ENCODE data around the gene ARFRP1. TPM values are rescaled to one million over a fixed set of nuclear protein-coding genes. Genes with fewer than 3 reads are reported as not detected.
A peak's percentile ranks its signal among the peaks of the same experiment; 100 is the strongest.

ARFRP1 gene
- total and polyA plus RNA-seq, 2 of the 13 experiments (the other 11 are each of a cell fraction or from before 2014, with no cell fraction given) = 32.0 to 51.1 TPM

DNA sequence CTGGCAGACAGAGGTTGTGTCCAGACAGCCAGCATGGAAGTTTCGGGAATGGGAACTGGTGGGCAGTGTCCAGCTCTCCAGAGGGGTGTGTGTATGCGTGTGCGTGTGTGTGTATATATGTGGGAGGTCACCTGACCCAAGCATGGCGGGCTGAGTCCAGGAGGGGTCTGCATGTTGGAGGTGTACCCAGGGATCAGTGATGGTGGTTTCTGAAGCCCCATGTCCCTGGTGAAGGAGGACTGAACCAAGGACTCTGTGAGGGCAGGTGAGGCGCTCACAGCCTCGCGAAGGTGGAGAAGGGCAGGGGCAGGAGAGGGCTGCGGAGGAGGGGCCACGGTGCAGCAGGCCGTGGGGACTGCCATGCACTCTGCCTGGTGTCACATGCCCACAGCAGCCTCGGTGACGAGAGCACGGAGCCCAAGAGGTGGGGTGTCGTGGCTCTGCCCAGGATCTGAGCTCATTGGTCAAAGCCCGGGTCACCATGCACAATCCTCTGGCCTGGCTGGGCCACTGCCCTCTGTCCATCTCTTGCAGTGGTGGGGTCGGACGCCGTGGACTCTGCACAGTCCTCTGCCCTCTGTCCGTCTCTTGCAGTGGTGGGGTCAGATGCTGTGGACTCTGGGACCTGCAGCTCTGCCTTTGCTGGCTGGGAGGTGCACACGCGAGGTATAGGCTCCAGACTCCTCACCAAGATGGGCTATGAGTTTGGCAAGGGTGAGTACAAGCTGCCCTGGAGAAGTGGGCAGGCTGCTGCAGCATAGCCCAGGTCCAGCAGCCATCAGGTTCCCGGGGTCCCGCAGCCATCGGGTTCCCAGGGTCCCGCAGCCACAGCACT lies 26.6 kb upstream of the ARFRP1 start (continued):
- 0 out of 2 replicates have a peak, but pooled peaks have one; percentile 35 for TF ChIP-seq FUBP1 (CRISPR knock-in tag; IDR thresholded peaks at IDR 0.05; ENCODE audit: borderline replicate concordance)
- TF ChIP-seq RBM22 (optimal IDR thresholded peaks at IDR 0.05; ENCODE audit: low read length) = peak; percentile 63
- peak; percentile 42; the same call in 1 of the 2 replicates for TF ChIP-seq SAP130 (CRISPR knock-in tag; IDR thresholded peaks at IDR 0.05; ENCODE audit: low read depth)
- no peak for TF ChIP-seq ZFP1 (CRISPR knock-in tag; IDR thresholded peaks at IDR 0.05)
- TF ChIP-seq KLF13 (CRISPR knock-in tag; IDR thresholded peaks at IDR 0.05) = no peak
- TF ChIP-seq E2F1 (CRISPR knock-in tag; IDR thresholded peaks at IDR 0.05) = no peak
- no peak for TF ChIP-seq ZSCAN12 (CRISPR knock-in tag; IDR thresholded peaks at IDR 0.05)
- TF ChIP-seq NCOR1 (IDR thresholded peaks at IDR 0.05; ENCODE audit: borderline replicate concordance, low read length) = peak; percentile 89
- TF ChIP-seq TMF1 (CRISPR knock-in tag; IDR thresholded peaks at IDR 0.05; ENCODE audit: low read depth) = peak; percentile 75; the same call in 1 of the 2 replicates
- no peak for TF ChIP-seq YEATS4 (CRISPR knock-in tag; IDR thresholded peaks at IDR 0.05; ENCODE audit: borderline replicate concordance)
- TF ChIP-seq, protein P1, sequence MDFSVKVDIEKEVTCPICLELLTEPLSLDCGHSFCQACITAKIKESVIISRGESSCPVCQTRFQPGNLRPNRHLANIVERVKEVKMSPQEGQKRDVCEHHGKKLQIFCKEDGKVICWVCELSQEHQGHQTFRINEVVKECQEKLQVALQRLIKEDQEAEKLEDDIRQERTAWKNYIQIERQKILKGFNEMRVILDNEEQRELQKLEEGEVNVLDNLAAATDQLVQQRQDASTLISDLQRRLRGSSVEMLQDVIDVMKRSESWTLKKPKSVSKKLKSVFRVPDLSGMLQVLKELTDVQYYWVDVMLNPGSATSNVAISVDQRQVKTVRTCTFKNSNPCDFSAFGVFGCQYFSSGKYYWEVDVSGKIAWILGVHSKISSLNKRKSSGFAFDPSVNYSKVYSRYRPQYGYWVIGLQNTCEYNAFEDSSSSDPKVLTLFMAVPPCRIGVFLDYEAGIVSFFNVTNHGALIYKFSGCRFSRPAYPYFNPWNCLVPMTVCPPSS (IDR thresholded peaks at IDR 0.05) = no peak
- no peak for TF ChIP-seq ATF7 (IDR thresholded peaks at IDR 0.05)
- 0 out of 2 replicates have a peak, but pooled peaks have one; percentile 27 for TF ChIP-seq ATF7 (CRISPR knock-in tag; IDR thresholded peaks at IDR 0.05)
- TF ChIP-seq ZNF407 (CRISPR knock-in tag; IDR thresholded peaks at IDR 0.05; ENCODE audit: not compliant biosample characterization) = peak; percentile 36
- peak; percentile 92 for TF ChIP-seq EEA1 (CRISPR knock-in tag; IDR thresholded peaks at IDR 0.05; ENCODE audit: borderline replicate concordance)
- TF ChIP-seq REPIN1 (CRISPR knock-in tag; IDR thresholded peaks at IDR 0.05; ENCODE audit: borderline replicate concordance, low read depth) = no peak; the same call in 1 of the 2 replicates
- no peak for TF ChIP-seq ZNF850 (CRISPR knock-in tag; conservative IDR thresholded peaks at IDR 0.05)
